ENCODE results near the gene C7. TPM values are rescaled to one million over a fixed set of nuclear protein-coding genes. Genes with fewer than 3 reads are reported as not detected.

C7 gene
- total RNA-seq, 1 experiment from 2014 or later, result not detected

Other genes with a start within 250 kb of the C7 start
- gene PTGER4, start 229.6 kb upstream of the C7 start, total RNA-seq (2014; rRNA removed; shearing (Covaris generic)), result 0.37 TPM in 1 of 2 replicates, not detected in the other
- gene TTC33, start 153.5 kb upstream of the C7 start, total RNA-seq (2014; rRNA removed; shearing (Covaris generic)), result 13.5 and 18.5 TPM in 2 replicates
- gene PRKAA1, start 111.1 kb upstream of the C7 start, total RNA-seq (2014; rRNA removed; shearing (Covaris generic)), result 33.1 and 74.8 TPM in 2 replicates
- gene RPL37, start 74.3 kb upstream of the C7 start, total RNA-seq (2014; rRNA removed; shearing (Covaris generic)), result 299 and 585 TPM in 2 replicates
- gene CARD6, start 68.1 kb upstream of the C7 start, total RNA-seq (2014; rRNA removed; shearing (Covaris generic)), result not detected in 2 replicates
- gene MROH2B, start 161.8 kb downstream of the C7 start, total RNA-seq (2014; rRNA removed; shearing (Covaris generic)), result not detected in 2 replicates